ENCODE measurements around the gene HSPB6. TPM values are rescaled to one million over a fixed set of nuclear protein-coding genes. Genes with fewer than 3 reads are reported as not detected.
"Not testable (repeated sequence)": the region's sequence is repeated elsewhere in the genome, so short reads cannot be mapped to it uniquely, and the experiment has no call there.

The HSPB6 gene
- total RNA-seq, 1 donor from 2014 or later = 2.0 TPM

DNA sequence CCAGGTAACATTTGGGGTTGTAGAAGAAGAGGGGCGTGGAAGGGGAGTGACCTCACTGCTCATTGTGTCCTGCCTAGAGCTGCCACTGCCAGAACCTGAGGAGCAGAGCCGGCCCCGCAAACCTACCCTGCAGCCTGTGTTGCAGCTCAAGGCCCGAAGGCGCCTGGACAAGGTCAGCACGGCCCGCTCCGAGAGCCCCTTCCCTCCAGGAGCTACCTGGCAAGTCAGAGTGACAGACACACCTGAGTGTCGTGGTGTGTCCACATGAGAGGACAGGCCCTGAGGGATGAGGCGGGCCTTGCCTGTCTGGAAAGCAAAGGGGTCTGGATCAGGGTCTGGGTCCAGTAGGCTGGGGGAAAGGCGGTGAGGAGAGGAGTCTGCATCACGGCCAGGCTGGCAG is 32.3 kb downstream of the HSPB6 start:
- DNase-seq (ENCODE audit: low read depth) = no peak
- H3K4me3 ChIP-seq (ENCODE audit: low read depth, low read length) = no peak overlapping the region
- TF ChIP-seq, protein P1, sequence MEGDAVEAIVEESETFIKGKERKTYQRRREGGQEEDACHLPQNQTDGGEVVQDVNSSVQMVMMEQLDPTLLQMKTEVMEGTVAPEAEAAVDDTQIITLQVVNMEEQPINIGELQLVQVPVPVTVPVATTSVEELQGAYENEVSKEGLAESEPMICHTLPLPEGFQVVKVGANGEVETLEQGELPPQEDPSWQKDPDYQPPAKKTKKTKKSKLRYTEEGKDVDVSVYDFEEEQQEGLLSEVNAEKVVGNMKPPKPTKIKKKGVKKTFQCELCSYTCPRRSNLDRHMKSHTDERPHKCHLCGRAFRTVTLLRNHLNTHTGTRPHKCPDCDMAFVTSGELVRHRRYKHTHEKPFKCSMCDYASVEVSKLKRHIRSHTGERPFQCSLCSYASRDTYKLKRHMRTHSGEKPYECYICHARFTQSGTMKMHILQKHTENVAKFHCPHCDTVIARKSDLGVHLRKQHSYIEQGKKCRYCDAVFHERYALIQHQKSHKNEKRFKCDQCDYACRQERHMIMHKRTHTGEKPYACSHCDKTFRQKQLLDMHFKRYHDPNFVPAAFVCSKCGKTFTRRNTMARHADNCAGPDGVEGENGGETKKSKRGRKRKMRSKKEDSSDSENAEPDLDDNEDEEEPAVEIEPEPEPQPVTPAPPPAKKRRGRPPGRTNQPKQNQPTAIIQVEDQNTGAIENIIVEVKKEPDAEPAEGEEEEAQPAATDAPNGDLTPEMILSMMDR (conservative IDR thresholded peaks at IDR 0.05; ENCODE audit: low read depth, low read length) = no peak

DNA sequence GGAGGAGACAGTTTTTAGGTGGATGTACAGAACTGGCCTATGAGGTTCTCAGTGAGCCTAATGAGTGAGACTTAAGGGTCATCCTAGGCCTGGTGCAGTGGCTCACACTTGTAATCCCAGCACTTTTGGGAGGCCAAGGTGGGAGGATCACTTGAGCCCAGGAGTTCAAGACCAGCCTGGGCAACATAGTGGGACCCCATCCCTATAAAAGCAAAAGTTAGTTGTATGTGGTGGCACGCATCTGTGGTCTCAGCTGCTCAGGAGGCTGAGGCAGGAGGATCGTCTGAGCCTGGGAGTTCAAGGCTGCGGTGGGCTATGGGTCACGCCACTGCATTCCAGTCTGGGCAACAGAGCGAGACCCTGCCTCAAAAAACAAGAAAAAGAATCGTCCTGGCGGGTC is 32.7 kb downstream of the HSPB6 start:
- H3K4me3 ChIP-seq (ENCODE audit: low read depth, low read length); DNase-seq (ENCODE audit: low read depth): not testable (repeated sequence)

DNA sequence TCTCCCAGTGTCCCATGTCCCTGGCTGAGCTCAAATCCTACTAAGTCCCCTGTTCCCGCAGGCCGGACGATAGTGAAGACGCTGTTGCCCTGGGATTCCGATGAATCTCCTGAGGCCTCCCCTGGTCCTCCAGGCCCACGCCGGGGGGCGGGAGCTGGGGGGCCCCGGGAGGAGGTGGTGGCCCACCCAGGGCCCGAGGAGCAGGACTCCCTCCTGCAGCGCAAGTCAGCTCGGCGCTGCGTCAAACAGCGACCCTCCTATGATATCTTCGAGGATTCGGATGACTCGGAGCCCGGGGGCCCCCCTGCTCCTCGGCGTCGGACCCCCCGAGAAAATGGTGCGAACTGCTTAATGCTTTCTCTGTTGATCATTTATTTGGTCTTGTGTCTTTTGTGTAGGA is 33.2 kb downstream of the HSPB6 start:
- no peak for DNase-seq (ENCODE audit: low read depth)
- TF ChIP-seq, protein P1 (conservative IDR thresholded peaks at IDR 0.05; ENCODE audit: low read depth, low read length) = no peak
- H3K4me3 ChIP-seq (ENCODE audit: low read depth, low read length) = no peak overlapping the region

DNA sequence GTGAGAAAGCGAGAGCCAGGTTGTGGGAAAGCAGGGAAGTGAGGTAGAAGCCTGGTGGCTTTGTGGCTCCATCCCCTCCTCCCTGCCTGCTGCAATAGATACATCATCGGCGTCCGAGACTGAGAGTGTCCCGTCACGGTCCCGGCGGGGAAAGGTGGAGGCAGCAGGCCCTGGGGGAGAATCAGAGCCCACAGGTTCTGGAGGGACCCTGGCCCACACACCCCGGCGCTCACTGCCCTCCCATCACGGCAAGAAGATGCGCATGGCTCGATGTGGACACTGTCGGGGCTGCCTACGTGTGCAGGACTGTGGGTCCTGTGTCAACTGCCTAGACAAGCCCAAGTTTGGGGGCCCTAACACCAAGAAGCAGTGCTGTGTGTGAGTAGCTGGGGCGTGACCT is 33.9 kb downstream of the HSPB6 start:
- no peak for DNase-seq (ENCODE audit: low read depth)
- no peak overlapping the region for H3K4me3 ChIP-seq (ENCODE audit: low read depth, low read length)
- TF ChIP-seq, protein P1 (conservative IDR thresholded peaks at IDR 0.05; ENCODE audit: low read depth, low read length) = no peak

DNA sequence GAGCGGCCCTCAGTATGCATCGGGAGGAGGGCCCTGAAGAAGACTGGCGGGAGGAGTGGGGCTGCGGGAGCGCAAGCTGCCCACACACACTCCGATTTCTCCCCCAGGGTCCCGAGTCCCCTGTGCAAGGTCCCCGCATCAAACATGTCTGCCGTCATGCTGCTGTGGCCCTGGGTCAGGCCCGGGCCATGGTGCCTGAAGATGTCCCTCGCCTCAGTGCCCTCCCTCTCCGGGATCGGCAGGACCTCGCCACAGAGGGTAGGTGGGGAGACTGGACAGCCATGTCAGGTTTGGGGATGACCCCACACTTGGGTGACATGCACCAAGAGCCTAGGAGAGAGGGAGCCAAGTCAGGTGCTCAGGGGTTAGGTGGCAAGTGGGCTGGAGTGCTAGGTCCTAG is 34.4 kb downstream of the HSPB6 start:
- TF ChIP-seq, protein P1 (conservative IDR thresholded peaks at IDR 0.05; ENCODE audit: low read depth, low read length) = no peak
- no peak for DNase-seq (ENCODE audit: low read depth)
- H3K4me3 ChIP-seq (ENCODE audit: low read depth, low read length) = no peak overlapping the region

DNA sequence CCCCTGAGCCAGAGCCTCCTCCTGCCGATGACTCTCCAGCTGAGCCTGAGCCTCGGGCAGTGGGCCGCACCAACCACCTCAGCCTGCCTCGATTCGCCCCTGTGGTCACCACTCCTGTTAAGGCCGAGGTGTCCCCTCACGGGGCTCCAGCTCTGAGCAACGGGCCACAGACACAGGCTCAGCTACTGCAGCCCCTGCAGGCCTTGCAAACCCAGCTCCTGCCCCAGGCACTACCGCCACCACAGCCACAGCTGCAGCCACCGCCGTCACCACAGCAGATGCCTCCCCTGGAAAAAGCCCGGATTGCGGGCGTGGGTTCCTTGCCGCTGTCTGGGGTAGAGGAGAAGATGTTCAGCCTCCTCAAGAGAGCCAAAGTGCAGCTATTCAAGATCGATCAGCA is 35.5 kb downstream of the HSPB6 start:
- H3K4me3 ChIP-seq (ENCODE audit: low read depth, low read length) = no peak overlapping the region
- no peak for DNase-seq (ENCODE audit: low read depth)
- TF ChIP-seq, protein P1 (conservative IDR thresholded peaks at IDR 0.05; ENCODE audit: low read depth, low read length) = no peak

DNA sequence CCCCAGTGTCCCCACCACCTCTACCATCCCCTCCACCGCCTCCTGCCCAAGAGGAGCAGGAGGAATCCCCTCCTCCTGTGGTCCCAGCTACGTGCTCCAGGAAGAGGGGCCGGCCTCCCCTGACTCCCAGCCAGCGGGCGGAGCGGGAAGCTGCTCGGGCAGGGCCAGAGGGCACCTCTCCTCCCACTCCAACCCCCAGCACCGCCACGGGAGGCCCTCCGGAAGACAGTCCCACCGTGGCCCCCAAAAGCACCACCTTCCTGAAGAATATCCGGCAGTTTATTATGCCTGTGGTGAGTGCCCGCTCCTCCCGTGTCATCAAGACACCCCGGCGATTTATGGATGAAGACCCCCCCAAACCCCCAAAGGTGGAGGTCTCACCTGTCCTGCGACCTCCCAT is 36.2 kb downstream of the HSPB6 start:
- no peak overlapping the region for H3K4me3 ChIP-seq (ENCODE audit: low read depth, low read length)
- no peak for DNase-seq (ENCODE audit: low read depth)
- TF ChIP-seq, protein P1 (conservative IDR thresholded peaks at IDR 0.05; ENCODE audit: low read depth, low read length) = no peak

DNA sequence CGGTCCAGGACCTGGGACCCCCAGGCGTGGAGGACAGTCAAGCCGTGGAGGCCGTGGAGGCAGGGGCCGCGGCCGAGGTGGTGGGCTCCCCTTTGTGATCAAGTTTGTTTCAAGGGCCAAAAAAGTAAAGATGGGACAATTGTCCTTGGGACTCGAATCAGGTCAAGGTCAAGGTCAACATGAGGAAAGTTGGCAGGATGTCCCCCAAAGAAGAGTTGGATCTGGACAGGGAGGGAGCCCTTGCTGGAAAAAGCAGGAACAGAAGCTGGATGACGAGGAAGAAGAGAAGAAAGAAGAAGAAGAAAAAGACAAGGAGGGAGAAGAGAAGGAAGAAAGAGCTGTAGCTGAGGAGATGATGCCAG is 36.7 kb downstream of the HSPB6 start:
- H3K4me3 ChIP-seq (ENCODE audit: low read depth, low read length) = no peak overlapping the region
- DNase-seq (ENCODE audit: low read depth) = no peak
- TF ChIP-seq, protein P1 (conservative IDR thresholded peaks at IDR 0.05; ENCODE audit: low read depth, low read length) = no peak

All from epithelial cell of proximal tubule (primary cell).